Measurements from ENCODE around the gene ZCCHC9.

DNA sequence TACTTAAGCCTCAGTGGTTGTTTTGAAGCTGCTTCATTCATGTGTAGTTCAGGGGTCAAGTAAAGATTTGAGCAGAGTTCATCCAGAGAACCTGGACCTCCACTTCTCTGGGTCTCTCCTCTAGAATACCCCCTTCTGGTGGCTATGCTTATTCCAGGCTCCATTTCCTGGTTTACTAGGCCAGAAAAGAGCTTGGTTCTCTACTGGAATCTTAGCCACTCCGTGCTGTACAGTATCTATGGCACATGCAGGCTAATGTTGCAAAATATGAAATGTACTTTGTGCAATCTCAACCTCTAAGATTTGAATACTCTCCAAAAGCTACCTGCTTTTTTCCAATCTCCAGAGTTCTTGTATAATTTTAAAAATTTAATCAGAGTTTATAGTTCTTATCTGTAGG lies 17.4 kb upstream of the ZCCHC9 start:
- TF ChIP-seq, protein P1, sequence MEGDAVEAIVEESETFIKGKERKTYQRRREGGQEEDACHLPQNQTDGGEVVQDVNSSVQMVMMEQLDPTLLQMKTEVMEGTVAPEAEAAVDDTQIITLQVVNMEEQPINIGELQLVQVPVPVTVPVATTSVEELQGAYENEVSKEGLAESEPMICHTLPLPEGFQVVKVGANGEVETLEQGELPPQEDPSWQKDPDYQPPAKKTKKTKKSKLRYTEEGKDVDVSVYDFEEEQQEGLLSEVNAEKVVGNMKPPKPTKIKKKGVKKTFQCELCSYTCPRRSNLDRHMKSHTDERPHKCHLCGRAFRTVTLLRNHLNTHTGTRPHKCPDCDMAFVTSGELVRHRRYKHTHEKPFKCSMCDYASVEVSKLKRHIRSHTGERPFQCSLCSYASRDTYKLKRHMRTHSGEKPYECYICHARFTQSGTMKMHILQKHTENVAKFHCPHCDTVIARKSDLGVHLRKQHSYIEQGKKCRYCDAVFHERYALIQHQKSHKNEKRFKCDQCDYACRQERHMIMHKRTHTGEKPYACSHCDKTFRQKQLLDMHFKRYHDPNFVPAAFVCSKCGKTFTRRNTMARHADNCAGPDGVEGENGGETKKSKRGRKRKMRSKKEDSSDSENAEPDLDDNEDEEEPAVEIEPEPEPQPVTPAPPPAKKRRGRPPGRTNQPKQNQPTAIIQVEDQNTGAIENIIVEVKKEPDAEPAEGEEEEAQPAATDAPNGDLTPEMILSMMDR (IDR thresholded peaks at IDR 0.05; ENCODE audit: insufficient read depth, low read length, poor library complexity, severe bottlenecking), result no peak
- no peak for TF ChIP-seq EZH2phosphoT487 (conservative IDR thresholded peaks at IDR 0.05; ENCODE audit: low read length)
